Measurements from ENCODE around the gene ARMH3.

The ARMH3 gene

DNA sequence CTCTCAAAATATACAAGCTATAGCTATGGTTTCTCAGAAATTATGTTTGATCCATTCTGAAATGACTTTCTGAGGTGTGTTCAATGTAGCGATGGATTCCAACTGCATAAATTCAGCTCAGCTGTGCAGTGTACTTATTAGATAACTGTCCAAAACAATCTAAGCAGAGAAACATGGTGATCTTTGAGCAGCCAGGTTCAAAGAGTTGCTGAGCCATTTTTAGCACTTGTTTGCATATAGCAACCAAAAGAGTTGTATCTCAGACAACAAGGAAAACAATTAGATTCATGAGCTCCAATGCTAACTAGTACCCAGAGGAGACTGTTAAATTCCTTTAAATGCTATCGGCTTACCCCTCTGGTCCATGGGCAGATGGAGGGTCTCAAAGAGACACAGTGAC, 196.4 kb downstream of the ARMH3 start:
- DNase-seq (ENCODE audit: low spot score) = peak; percentile 13
- in situ Hi-C loops (cut with MboI; ENCODE audit: low pct_unique_long_range_greater_than_20kb, low sequenced_read_pairs, unreplicated experiment) = no loop called here
- TF ChIP-seq, protein P1, sequence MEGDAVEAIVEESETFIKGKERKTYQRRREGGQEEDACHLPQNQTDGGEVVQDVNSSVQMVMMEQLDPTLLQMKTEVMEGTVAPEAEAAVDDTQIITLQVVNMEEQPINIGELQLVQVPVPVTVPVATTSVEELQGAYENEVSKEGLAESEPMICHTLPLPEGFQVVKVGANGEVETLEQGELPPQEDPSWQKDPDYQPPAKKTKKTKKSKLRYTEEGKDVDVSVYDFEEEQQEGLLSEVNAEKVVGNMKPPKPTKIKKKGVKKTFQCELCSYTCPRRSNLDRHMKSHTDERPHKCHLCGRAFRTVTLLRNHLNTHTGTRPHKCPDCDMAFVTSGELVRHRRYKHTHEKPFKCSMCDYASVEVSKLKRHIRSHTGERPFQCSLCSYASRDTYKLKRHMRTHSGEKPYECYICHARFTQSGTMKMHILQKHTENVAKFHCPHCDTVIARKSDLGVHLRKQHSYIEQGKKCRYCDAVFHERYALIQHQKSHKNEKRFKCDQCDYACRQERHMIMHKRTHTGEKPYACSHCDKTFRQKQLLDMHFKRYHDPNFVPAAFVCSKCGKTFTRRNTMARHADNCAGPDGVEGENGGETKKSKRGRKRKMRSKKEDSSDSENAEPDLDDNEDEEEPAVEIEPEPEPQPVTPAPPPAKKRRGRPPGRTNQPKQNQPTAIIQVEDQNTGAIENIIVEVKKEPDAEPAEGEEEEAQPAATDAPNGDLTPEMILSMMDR (IDR thresholded peaks at IDR 0.05; ENCODE audit: extremely low read depth, insufficient read depth, missing control alignments) = no peak

DNA sequence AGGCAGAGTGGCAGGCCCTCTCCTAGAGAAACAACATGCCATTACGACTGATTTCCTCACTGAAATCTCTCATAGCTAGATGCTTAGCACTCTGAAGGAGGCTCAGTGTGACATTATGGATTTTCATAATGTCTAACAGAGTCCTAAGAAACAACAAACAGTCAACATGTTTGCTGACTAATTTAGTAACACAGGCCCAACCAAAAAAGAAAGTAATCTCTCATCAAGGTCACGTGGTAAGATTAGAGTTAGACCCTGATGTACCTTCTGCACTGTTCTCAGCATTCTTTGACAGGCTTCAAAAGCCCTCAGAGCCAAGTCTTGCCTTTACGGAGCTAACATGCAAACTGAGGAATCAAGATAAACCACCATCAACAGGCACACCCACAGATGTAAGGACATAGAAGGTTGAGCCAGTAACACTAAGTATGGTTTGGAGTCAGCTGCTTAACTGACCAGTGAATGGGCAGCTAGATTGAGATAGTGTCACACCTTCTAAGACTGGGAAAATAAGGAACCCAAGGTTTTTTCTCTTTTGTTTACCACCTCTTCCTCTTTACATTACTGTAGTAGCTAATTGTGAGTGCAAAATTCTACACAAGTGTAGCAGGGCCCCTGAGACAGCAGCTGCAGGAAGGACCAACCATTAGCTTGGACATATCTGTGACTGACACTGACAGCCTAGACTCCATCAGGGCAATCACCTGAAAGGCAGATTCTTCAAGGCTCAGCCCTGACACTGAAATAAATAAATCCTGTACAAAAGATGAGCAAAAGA, 197.1 kb downstream of the ARMH3 start:
- TF ChIP-seq, protein P1 (IDR thresholded peaks at IDR 0.05; ENCODE audit: extremely low read depth, insufficient read depth, missing control alignments) = no peak
- DNase-seq (ENCODE audit: low spot score) = peak; percentile 51
- in situ Hi-C loops (cut with MboI; ENCODE audit: low pct_unique_long_range_greater_than_20kb, low sequenced_read_pairs, unreplicated experiment) = no loop called here

DNA sequence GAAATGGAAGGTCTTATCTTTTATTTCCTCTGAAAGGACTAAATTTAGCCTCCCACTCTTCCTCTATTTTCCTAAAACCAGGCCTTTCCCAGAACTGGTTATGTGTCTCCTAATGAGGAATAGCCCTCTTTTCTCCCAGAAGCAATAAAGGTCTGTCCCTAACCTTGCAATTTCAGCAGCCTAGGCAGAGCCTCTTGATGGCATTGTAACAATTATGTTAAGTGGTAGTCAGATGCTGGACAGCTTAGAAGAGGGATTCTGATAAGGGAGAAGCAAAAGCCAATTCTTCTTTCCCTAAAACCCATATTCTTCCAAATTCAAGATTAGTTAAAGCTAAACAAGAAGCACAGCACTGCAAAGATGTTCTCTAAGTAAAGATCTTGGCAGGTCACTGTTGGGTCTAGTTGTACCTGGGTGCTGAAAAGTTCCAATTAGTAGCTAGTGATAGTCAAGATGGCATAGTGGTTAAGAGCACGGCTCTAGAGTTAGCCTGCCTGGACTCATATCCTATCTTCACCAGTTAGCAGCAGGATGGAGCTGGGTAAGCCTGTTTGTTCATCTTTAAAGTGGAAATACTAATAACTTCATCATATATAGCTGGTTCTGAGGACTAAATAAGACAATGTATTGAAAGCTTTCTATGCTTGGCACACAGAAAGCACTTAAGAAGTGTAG, 198.0 kb downstream of the ARMH3 start:
- TF ChIP-seq, protein P1 (IDR thresholded peaks at IDR 0.05; ENCODE audit: extremely low read depth, insufficient read depth, missing control alignments) = no peak
- in situ Hi-C loops (cut with MboI; ENCODE audit: low pct_unique_long_range_greater_than_20kb, low sequenced_read_pairs, unreplicated experiment) = no loop called here

DNA sequence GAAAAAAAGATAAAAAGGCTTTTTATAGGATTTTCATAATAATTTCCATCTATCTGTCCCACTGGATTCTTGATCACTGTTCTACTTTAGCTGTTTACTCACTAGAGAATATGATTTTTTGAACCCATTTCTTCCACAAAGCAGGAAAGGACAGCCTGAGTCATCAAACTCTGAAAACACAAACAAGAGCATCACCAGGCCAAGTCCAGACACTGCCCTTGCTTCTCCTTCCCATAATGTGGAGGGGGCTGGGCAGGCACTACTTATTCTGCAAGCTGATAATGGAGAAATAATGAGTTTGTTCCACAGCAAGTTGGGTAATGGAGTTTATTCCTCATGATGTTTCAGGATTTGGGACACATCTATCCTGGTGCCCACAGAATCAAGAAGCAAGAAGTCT, 199.3 kb downstream of the ARMH3 start:
- no peak for DNase-seq (ENCODE audit: low spot score)
- TF ChIP-seq, protein P1 (IDR thresholded peaks at IDR 0.05; ENCODE audit: extremely low read depth, insufficient read depth, missing control alignments) = no peak
- in situ Hi-C loops (cut with MboI; ENCODE audit: low pct_unique_long_range_greater_than_20kb, low sequenced_read_pairs, unreplicated experiment) = no loop called here

More for the DNA sequence above, 198.0 kb downstream of the ARMH3 start:
- DNase-seq (ENCODE audit: low spot score) = no peak

DNA sequence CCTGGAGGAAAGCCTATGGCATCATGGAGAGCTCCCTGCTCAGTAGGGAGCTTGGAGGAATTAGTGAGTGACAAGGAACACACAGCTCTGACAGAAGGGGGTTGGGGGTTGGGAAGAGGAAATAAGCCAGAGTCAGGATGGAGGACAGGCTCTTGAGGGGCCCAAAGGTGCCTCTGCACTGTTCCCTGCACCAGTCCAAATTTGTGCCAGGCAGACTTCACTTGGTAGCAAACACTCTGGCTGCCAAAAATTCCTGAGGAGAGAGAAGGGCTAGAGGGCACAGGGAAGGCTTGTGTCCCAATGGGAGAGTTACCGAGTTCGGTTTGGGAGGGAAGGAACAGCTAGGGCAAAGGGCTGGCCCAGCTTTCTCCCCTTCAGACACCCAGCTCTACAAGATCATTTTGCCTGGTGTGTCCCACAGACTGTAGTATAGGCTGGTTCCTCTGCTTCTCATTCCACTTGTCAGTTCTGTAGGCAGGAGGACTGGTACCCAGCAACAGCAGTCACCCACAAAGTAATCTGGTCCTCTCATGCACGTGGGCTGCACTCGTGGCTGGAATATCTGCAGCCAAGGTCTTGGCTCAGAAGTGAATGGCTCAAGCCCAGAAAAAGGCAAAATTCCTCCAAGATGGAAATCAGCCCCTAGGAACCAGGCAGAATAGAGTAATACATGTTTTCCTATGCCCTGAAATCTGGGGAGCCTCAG, 204.4 kb downstream of the ARMH3 start:
- no peak for DNase-seq (ENCODE audit: low spot score)
- TF ChIP-seq, protein P1 (IDR thresholded peaks at IDR 0.05; ENCODE audit: extremely low read depth, insufficient read depth, missing control alignments) = no peak
- in situ Hi-C loops (cut with MboI; ENCODE audit: low pct_unique_long_range_greater_than_20kb, low sequenced_read_pairs, unreplicated experiment) = no loop called here

DNA sequence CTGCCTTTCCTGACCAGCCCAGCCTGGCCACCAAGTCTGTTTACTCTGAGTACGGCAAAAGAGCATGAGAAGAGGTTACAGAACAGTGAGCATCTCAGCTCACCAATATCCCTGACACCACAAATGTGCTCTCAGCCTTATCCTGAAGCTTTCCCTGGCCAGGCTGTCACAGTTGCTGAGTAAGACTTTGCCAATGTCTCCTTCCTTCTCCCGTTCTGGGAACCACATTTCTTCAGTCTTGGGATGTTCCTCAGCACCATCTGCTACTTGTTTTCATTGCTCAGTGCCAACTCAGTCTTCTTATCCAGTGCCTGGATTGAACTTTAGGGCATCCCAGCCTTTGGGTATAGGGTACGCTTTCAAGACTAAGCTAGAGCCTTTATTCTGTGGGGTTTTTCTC, 205.2 kb downstream of the ARMH3 start:
- DNase-seq (ENCODE audit: low spot score) = no peak
- TF ChIP-seq, protein P1 (IDR thresholded peaks at IDR 0.05; ENCODE audit: extremely low read depth, insufficient read depth, missing control alignments) = no peak
- in situ Hi-C loops (cut with MboI; ENCODE audit: low pct_unique_long_range_greater_than_20kb, low sequenced_read_pairs, unreplicated experiment) = no loop called here
